IPS DF 4.7 (cell line): ENCODE measurements around the gene MDFIC.

Experiments used
- DNase-seq: peaks from one replicate; pipeline ENCODE4 v3.0.0-alpha.2; 2013; ENCODE audit warnings: low spot score; ENCODE audit errors: extremely low read depth

Gene MDFIC

DNA sequence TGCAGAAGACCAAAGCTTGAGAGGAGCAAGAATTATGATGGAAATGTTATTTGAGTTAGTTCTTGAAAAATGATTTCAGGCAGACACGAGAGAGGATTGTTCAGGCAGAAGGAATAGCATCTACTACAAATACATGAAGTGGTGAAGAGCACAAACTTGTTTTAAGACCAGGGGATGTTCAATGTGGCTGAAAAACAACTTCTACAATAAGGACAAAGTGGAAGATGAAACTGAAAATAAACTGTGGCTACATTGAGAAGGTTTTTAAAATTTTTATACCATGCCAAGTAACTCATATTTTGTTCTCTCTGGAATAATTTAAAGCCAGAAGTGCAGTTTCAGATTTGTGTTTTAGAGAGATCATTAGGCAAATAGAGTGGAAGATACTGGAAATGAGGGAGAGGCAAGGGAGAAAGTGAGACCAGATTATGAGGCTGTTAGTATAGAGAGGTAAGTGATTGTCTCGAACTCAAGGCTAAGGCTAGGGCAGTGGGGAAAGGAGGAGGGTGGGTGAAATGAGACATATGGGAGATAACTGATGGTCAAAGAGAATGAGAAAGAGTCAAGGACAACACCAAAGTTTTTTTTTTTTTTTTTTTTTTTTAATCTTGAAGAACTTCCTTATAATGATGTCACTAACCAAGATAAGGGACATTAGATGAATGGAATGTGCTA is 115.4 kb downstream of the MDFIC start:
- DNase-seq = no peak

DNA sequence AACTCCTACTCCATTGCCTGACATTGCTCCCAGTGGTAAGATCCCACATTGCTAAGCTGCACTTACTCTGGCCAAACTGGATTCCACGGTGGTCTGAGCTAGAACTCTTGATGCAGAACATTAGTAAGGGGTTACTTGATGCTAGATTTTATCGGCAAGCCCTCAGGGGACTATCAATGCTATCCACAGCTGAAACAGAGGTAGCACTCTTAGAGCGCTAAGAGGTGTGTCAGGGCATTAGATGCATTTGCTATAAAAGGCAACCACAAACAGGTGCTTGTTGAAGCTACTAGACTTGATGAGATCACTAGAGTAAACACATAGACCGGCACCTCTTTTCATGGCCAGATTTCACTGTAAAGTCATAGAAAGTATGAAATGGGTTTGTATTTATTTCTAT is 116.3 kb downstream of the MDFIC start:
- DNase-seq = no peak

DNA sequence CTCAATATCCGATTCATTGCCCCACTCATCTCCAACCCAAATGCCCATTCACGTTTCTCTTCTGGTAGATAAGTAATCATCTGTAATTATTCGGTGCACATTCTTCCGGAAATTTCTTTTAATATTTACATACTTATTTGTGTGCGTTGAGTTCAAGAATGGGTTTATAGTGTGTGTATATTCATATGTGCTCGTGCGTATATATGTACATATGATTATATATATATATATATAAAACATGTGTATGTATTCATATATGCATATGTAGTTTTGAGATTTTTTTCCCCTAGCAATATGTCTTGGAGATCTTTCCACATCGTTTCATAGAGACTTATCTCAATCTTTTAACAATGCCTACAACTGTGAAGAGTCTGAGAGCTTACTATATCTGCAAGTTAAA is 118.2 kb downstream of the MDFIC start:
- DNase-seq = no peak

DNA sequence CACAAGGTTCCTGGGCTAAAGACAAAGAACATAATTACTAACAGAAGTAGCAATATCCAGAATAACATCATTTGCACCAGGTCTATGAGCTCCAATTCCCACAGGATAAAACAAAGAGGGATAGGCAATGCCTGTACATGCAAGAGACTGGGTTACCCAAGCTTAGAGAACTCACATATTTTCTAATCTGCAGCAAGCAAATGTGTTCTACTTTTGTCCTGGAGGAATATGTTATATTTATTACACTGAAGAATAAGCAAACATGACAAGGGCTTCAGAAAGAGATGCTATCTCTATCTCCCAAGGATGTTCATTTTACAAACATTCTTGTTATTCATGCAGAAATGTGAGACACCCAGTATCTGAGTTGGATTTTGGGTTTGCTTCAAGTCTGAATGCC is 118.6 kb downstream of the MDFIC start:
- no peak for DNase-seq

DNA sequence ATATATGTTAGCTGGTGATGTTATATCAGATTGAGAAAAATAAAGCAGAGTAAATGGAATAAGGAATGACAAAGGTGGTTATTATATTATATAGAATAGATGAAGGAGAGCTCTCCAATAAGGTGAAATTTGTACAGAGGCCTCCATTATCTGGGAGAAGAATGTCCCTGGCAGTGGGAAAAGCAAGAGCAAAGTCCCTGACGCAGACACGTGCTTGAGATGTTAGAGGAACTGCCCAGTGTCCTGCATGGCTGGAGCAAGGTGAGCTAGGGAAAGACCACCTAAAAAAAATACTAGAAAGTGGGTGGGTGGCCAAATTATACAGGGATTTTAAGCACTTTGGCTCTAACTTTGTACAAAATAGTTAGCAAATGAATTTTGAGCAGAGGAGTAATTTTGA is 120.7 kb downstream of the MDFIC start:
- no peak for DNase-seq

DNA sequence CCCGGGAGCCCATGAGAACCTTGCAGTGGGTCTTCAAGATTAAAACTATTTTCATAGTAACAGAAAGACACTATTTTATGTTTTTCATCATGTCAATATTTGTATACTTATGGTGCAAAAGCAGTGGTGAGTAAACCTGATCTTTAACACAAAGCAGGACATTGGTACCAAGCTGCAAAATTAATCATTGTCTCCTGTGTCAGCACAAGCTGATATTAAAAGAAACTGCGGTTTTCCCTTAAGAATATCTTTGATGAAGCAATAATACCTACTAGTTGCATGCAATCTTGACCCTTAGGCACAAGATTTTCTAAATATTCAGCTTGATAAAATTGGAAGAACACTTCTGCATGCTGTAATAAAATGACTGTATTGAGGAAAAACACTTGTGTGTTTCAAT is 121.7 kb downstream of the MDFIC start:
- no peak for DNase-seq

DNA sequence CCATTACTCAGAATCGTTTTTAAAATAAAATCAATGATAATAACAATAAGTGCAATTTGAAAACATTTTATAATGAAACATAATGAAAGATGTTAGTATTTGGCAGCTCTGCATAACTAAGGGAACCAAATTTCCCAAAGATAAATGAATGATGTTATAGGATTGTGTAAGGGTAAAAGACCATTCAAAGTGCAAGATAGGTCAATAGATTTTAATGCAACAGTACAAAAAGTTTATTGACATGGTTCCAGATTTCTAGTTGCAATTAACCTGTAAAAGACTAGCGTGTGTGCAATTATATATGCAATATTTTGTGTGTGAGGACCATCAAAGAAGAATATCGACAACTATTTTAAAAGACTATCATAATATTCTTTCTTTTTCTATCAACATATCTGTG is 122.3 kb downstream of the MDFIC start:
- DNase-seq = no peak

DNA sequence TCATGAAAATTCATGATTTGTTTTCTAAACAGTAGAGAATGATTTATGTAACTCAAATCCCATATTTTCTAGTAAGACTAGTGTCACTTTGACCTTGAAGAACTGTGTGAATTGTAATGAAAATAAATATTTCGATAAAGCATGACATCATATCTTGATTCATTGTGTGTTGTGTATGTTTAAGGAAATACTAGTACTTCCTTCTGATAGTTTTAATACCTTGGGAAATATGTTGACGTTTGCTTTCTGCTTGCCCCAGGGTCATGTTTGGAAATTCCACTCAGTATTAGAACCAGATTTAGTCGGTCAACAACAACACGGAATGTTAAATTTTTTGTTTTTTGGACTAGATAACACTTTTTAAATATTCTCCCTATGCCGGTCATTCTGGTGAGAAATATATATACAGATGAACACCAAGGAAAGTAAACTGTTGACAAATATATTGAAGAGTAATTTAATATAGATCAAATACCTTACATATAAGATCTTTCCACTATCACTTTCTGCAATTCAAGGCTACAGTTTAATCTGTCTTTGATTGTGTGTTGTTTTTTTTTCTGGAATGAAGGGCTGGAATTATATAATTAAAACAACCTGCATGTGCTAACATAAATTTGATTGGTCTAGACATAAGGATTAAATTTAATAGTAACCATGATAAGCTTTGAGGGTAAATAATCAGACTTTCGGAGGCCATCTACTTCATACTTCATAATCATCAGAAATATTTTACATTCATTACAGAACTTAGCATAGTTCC is 126.2 kb downstream of the MDFIC start:
- DNase-seq = no peak

DNA sequence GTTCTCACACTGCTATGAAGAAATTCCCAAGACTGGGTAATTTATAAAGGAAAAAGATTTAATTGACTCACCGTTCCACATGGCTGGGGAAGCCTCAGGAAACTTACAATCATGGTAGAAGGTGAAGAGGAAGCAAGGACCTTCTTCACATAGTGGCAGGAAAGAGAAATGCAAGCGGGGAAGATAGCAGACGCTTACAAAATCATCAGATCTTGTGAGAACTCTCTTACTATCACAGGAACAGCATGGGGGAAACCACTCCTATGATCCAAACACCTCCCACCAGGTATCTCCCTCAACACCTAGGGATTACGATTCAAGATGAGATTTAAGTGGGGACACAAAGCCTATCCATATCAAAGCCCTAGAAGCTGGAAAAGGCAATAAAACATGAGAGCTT is 130.8 kb downstream of the MDFIC start:
- no peak for DNase-seq

DNA sequence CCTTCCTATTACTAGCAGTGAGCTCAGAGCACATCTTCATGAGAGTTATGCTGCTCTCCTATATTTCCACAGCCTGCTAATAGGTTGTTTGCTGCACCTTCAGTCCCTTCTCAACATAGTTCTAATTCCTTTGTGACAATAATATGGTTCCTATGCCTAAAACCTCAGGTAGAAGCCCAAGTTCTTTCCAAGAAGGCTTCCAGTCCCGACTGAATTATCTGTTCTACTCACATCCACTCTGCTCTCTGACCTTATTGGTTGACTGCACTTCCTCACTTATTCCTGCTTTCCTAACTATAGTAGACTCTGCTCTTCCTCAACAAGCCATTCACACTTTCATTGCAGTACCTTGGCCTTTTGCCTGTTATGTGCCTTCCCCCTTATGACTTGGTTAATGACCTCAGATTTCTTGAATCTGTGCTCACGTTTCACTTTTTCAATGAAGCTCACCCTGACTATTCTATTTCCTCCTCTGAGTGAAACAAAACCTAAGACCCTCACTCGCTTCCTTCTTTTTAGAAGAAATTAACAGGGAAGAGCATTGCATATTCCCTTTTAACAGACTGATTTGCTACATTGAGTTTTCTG is 132.7 kb downstream of the MDFIC start:
- no peak for DNase-seq

DNA sequence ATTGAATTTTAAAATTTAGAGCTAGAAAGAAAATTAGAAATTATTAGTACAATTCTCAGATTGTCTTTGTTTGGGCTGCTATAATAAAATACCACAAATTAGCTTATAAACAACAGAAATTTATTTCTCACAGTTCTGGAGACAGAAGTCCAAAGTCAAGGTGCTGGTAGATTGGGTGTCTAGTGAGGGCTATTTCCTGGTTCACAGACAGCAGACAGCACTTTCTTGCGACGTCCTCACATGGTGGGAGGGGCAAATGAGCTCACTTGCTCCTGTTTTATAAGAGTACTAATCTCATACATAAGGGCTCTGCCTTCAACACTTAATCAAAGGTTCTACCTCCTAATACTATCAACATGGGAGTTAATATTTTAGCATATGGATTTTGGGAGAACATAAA is 134.1 kb downstream of the MDFIC start:
- no peak for DNase-seq

DNA sequence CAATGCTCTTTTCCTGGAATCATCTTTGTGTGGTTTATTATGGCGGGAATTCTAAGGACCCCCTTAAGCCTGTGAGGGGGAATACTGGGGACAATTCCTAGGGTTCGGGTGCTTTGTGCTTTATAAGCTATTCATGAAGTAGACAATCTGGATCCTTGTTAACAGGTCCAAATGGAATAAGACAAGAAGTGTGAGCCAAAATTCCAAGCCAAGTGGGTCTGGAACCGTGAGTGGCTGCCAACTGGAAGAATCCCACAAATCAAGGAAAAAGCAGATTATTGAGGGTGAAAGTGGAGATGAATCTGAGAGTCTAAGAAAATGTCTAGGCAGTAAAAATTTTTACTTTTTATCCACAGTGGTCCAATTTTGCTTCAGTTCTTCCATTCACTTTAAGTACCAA is 136.8 kb downstream of the MDFIC start:
- no peak for DNase-seq

DNA sequence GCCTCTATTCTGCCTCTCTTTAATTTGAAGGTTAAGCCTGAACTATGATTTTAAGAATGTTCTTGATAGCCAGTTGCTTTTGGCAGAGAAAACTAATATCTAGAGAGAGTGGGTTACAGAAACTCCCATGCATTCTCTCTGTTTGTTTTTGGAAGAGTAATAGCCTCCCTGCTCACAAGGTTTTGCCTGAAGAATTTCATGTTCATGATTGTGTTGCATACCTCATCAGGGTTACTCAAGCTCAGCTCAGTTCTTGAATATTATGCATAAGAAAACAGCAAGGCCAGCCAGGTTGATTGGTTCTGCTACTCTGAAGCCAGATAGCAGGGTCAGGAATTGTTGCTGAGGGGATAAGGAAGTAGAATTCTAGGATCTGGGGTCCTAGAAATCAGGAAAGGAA is 137.4 kb downstream of the MDFIC start:
- no peak for DNase-seq

DNA sequence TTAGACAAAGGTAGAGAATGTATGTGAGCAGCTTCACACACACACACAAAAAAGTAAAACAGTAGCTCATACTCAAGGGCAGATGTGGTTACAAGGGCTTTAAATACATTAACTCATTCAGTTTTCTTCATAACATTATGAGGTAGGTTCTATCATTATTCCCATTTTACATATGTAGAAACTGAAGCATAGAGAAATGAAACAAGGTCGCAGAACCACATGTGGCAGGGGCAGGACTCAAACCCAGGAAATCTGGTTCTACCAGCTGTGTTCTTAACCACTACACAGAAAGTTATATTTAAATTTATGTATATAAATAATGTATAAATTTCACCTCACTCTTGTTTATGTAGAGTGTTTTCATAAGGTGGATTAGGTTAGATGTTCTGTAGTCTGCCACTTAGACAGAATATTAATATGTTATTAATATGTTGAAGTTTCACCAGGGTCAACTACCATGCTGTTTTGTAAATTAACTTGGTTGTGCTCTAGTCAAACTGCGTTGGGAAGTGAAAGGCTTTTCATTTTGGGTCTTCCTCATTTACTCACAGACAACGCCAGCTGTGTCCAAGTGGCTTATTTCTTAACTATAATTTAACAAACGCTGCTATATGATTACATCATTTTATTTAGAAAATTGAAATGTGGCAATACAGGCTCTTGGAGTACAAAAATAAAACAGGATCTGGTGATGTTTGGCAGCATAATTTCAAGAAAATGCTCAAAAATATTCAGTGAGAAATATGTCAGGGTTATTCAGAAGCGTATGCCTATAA is 138.4 kb downstream of the MDFIC start:
- no peak for DNase-seq

DNA sequence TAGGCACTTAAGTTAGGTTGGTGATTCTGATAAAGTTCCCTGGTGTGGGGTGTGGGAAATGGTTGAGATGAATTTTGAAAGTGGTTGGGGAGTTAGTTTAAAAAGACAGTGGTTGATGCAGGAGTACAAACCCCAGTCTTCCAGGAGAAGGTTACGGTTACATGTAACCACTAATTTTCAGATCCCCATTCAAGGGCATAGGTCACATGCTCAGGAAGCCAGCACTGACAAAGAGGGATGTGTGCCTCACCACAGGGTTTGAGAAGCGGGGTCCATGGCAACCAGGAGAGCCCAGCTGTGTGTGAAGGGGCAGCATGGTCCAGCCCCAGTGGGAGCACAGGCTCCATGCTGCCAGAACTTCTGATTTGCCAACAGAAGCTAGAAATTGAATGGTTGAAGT is 144.2 kb downstream of the MDFIC start:
- DNase-seq = no peak

DNA sequence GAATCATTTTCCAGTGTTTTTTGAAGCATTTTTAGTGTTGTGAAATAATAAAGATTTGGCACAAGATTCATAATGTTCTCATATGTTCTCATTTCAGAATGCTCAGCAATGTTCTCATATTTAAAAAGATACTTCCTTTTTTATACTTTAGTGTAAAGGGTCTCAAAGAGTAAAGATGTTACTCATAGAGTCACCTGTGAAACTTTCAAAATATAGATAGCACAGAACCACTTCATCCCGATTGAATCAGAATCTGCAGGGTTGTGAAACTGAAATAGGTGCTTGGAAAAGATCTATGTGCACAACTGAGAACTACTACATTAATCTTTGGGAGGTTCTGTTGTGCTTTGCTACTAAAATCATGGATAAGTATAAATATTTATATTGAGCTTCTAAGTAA is 144.7 kb downstream of the MDFIC start:
- no peak for DNase-seq

DNA sequence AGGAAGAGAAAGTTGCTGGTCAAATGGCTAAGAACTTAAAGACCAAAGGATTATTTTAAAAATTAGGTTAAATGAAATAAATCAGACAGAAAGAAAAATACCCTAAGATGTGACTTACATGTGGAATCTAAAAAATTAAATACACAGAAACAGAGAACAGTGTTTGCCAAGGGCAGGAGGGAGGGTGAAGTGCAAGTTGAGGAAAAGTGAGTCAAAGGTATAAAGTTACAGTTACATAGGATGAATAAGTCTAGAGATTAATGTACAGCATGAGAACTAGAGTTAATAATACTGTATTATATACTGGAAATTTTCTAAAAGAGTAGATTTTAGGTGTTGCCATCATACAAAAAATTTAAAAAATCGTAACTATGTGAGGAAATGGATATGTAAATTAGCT is 146.3 kb downstream of the MDFIC start:
- DNase-seq = no peak
